GM20431 (cell line): ENCODE measurements around the gene RABIF.

ENCODE experiments used
- in situ Hi-C: fragments of 300-500 bp; cut with MseI, MboI; formaldehyde crosslinking; loops from one replicate; pipeline ENCODE4 v1.15.0; 2020; ENCODE audit warnings: low sequenced_read_pairs; ENCODE audit not compliant: unreplicated experiment

The RABIF gene

DNA sequence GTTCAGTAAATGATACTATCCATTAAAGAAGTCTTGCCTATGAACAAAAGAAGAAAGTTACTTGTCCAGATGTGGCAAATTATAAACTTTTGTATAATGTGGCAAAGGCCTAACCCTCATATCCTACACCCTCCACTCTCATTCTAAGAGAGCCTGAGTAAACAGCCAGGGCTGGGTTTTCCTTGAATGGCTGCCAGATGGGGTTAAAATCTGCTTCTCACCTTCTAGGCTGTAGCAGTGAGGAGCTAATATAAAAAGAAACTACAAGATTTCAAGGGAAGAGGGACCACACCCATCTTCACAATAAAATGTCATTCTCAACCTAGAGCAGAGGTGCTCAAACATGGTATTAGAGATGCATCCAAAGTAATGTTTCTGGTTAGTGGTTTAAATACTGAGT is 8.9 kb downstream of the RABIF start:
- in situ Hi-C loops, result no loop called here

DNA sequence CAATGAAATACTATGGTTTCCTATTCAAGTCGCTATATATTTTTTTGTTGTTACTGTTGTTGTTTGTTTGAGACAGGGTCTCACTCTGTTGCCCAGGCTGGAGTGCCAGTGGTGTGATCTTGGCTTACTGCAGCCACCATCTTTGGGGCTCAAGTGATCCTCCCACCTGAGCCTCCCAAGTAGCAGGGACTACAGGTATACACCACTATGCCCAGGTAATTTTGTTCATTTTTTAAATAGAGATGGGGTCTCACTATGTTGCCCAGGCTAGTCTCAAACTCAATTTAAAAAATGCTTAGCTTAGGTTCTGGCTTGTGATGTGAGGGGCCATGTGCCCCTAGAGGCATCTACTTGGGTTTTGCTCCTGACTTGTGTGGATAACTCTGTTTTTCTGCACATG is 9.8 kb downstream of the RABIF start:
- in situ Hi-C loops, result no loop called here

DNA sequence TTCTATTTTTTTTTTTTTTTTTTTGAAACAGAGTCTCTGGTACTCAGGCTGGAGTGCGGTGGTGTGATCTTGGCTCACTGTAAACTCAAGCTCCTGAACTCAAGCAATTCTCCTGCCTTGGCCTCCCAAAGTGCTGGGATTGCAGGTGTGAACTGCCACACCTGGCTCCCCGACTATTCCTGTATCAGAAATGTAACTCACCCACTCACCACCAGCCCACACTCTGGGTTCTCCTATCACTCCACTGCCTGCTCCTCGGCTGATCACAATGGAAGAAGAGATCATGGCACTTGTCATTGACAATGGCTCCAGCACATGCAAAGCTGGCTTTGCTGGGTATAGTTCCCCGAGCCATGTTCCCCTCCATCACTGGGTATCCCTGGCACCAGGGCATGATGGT is 15.9 kb downstream of the RABIF start:
- in situ Hi-C loops, result no loop called here

DNA sequence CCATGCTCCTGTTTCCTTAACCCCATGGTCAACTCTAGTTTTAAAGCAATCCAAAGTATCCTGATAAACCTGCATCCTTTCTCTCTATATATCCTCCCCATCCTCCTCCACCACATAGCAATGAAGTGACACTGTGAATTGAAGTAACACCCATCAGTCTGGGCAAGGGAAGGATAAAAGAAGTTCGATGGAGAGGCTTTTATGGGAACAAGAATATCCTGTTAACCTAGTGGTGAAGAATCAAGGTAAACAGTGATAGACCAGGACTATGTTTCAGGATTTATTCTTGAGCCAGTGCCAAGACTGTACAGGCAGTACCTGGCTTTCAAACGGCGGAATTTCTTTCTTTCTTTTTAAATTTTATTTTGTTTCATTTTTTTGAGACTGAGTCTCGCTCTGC is 17.6 kb downstream of the RABIF start:
- in situ Hi-C loops, result no loop called here

DNA sequence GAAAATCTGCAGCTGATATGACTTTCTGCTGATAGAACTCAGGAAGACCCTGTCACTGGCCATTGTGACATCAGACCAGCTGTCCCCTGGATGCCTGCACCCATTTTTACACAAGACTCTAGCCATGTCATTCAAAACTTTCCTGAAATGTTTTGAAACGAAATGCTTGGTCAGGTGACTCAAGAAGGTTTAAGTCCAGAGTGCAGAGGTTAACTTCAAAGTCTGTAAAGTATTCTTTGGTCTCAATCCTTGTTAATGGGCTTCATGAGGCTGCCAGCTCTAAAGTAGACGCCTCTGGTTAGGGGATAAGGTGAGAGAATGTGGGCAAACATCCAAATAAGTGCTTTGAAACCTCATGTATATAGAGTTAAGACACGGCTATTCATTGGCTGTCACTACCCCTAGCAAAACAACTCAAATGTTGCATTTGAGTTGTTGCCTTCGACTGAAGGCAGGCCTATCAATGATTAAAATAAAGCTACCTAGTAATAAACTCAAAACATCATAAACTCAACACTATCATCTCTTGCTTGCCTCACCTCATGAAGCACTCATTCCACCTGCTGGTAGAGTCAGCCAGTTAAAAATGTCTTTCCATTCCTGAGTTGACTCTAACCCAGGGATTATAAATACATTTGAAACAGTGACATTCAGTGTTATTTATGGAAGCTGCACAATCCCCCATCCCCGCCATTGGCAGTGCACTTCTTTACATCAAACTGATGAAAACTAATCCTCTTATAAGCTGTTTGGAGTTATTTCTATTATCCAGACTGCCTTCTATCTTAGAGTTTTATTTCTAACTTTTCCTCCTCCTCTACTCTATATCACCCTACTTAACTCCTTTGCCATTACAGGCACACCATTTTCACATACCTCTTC is 26.0 kb downstream of the RABIF start:
- in situ Hi-C loops, result no loop called here

DNA sequence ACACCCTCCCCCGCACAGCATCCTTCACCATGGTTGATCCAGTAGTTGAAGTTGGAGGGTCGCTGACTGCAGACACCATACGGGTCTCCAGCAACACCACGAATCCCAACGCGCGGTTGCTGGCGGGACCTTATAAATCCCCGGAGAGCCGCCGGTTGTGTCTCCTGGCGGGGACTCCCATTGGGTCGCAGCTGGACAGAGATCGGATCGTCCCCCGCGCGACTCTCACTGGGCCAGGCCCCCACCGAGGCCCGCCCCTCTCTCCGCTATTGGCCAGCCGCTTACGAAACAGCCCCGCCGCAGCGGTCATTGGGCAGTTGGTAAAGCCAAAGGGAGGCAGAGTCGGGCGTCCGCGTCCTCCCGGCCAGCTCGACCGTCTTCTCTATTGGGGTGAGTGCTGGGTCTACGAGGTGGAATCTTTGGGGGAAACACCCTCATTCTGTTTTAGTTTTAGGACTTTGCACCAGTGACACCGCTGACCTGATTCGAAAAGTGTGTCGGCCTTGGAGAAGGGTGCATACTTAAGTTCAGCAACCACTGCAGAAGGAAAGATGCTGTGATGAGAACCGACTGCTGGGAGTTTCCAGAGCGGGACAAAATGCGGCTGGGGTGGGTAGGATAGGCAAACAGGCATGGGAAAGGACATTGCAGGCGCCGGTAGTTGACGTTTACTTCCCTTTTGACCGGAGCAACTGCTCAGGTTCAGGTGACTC is 27.4 kb downstream of the RABIF start:
- in situ Hi-C loops, result no loop called here

DNA sequence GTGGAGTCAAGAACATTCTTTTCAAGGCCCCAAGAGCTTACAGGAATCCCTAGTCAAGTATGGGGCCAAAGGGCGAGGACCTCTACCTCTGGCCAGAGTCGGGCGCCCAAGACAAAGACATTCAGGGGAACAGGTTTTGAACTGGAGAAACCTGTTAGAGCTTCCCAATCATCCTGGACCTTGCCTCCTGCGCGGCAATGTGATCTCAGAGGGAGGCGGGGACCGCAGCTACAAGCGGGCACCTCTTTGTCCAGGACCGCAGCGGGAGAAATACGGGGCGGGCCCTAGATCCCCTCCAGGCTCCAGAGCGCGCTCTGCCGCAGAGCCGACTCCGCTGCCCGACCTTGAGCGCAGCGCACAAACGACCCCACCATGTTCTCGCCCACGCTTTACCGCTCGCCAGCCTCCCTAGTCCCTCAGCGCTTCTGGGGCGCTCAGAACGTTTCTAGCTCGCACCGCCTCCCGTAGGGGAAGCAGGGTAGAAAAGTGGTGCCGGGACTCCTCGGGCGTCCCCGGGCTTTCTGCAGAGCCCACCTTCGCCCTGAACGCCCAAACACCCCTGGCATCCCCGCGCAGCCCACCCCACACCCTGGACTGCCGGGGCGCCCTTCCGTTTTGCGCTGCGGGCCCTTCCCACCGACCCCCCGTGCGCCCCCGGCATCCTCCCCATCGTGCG is 28.1 kb downstream of the RABIF start:
- in situ Hi-C loops, result no loop called here

DNA sequence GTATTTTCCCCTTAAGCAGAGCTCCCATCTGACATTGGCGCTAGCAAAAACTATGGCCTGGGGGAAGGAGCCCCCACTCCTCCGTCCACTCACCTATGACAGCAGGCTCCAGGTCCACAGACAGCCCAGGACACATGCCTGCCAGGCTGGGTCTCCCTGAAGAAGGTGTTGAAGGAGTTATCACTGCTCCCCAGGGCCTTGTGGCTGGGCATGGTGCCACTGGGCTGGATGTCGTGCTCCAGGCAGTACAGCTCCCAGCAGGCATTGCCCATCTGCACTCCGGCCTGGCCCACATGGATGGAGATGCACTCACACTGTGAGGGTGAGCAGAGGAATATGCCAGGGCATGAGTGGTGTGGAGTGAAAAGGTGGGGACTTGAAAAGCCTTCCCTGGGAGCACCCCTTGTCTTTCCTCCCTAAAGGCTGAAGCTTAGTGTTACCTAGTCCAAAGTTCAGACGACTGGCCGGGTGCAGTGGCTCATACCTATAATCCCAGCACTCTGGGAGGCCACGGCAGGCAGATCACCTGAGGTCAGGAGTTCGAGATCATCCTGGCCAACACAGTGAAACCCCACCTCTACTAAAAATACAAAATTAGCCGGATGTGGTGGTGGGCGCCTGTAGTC is 30.0 kb downstream of the RABIF start:
- in situ Hi-C loops, result no loop called here

DNA sequence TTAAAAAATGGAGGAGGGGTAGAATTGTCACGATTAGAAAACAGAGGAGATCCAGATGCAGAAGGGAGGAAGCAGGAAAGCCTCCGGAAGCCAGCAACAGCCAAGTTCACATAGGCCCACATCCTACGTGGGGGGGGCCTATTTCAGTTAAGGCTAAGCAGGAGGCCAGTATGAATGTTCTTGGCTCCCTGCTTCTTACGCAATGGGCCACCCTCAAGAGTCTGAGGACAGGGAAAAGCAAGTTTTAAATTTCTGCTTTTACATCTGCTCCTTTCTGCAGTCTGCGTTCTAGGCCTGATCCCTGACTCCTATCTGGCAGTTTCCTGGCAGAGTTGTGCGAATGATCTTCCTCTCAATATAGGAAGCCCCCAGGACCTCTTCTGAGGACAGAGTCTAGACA is 30.6 kb downstream of the RABIF start:
- in situ Hi-C loops, result no loop called here

DNA sequence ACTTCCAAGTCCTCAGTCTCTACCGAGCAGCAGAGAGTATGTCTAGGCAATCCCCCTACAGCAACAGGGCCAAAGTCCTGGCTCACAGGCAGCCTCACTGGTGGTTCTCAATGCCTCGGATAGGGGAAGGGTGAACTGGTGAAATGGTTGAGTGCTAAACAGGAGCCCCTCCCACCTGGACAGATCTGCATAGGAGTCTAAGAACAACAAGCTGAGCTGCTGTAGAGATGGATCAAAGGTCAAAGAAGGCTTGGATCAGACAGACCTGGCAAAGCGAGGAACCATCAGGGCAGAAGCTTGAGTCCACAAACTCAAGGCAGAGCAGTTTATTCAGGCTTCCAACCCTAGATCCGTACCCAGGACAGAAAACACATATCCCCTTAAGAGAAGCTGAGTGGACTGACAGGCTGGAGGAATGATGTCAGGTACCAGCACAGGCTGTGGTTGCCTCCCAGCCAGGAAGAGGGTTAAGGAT is 31.8 kb downstream of the RABIF start:
- in situ Hi-C loops, result no loop called here

DNA sequence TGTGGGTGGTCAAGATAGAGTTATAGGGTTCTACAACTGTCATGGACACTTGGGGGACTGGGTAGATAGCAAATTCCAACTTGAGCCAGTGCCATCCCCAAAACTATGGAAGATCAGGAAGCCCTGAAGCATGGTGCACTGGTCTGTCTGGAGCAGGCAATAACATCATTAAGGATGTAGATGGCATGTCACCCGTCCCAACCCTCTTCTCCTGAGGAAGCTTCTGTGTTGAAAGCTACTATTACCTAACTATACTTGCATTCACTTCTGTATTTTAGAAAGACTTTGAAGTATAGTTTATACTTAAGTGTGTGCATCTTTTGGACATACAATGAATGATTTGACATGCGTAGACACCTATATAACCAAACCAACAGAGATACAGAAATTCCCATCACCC is 32.9 kb downstream of the RABIF start:
- in situ Hi-C loops, result no loop called here

DNA sequence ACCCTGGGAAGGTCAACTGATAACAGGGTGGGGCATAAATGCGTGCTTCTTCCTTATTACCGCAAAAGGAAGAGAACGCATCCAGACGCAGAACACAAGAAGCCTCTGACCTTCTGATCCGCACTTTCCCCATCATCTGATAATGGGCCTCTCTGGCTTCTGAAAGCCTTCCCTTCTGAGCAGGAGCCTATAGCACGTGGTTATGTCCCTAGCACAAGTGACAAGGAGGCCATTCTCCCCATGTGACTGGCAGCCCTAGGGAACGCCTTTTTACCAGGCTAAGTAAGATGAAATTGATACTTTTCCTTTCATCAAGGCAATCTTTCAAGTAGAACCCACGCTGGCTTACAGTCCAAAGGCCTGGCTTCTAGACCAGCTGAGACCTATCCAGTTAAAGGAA is 34.2 kb downstream of the RABIF start:
- in situ Hi-C loops, result no loop called here

DNA sequence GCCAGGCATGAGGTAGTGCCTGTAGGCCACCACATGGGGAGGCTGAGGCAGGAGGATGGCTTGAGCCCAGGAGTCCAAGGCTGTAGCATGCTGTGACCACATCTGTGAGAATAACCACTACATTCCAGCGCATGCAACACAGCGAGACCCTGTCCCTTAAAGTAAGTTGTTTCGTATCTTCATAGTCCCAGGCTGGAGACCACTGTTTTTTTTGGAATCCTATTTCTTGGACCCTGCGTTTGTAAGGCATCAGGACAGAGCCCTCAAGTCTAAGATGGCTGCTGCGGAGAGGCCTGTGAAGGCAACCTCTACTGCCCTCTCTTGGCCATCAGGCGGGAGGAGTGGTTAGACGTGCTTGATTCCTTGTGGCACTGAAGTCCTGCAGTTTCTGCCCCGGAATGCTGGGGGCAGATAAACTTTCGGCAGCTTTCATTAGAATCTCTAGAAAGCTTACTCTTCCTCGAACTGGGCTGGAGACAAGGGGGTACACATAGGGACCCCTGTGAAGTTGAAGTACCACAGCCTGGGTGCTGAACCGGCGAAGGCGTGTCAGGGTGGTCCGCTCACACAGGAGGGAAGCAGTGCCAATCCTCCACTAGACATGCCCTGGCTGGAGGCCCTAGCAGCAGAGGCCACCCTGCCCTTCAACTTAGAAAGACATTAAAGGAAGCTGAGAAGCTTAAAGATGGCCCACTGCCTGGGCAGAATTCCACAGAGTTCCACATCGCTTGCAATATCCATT is 36.6 kb downstream of the RABIF start:
- in situ Hi-C loops, result no loop called here

DNA sequence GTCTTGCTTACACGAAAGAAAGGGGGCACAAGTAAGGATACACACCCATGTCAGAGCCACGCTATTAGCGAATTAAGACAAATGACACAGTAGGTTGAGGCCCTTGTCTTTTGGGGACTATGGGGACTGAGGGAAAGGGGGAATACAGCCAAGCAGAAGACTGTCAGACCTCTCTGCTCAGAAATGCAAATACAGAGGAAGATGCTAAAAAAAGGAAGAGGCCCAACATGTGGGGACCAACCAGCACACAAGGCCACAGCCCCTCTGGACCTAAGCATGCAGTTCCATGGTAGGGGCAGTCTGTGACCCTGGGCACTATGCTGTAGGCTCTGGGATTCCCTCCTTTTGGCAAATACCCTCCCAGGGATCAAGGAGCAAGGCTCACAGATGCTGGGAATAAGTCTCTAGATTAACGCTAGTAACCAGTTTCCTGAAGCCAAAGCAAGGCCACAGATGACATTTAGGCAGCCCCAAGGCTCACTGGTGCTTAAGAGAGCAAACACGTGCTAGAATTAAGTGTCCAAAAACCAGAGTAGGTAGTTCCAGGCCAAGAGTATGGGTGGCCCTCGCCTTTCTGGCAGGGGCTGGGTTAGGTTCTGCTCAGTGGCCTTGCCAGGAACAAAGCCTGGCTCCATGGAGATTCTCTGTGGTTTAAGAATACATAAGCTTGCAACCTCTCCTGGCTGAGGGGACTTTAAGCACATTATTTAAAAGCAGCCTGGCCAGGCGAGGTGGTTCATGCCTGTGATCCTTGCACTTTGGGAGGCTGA is 38.2 kb downstream of the RABIF start:
- in situ Hi-C loops, result no loop called here

DNA sequence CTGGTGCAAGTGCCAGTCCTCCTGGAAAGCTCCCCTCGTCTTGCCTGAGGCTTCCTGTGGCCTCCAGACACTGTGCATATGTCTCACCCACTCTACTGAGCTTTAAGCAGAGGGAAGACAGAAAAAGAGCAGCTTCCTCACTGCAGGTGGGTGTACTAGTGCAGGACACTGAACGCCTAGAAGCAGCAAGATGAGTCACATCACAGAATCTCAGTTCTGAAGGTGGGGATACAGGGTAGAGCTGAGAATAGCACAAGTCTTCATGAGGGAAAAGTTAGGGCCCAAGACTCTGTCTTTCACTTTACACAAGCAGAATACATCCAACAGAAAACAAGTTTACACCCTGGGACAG is 40.8 kb downstream of the RABIF start:
- in situ Hi-C loops, result no loop called here

DNA sequence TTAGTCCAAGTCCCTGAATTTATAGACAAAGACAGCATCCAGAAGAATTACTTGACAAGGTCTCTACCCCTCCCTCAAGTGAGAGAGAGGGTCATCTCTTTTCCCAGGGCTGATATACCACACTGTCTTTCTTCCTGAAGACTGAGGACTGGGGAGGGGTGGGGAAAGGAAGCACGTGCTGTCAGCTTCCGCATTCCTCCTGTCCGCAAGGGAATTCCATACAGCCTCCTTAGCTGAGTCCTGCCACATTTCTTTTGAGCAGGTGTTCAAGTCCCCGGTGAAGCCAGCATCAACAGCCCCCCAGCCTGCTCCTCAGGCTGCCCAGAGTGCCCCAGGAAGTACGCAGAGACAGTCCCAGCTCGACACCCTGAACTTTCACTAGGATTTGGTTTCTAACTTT is 44.0 kb downstream of the RABIF start:
- in situ Hi-C loops, result no loop called here

DNA sequence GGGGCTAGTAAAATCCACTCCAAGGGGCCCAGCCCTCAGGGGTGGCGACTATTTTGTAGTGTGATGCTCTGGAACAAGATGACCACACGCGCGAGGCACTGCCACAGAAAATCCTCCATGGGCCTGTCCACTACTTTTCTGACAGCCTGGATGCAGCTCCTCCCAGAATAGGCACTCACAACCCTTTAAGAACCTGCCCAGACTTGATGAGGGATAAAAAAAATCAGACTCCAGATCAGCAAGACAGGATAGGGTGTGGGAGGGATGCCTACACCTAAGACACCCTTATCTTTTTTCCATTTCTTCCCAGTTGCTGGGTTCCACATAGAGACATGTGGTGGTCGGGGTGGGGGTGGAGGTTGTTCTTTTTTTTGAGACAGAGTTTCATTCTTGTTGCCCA is 44.7 kb downstream of the RABIF start:
- in situ Hi-C loops, result no loop called here

DNA sequence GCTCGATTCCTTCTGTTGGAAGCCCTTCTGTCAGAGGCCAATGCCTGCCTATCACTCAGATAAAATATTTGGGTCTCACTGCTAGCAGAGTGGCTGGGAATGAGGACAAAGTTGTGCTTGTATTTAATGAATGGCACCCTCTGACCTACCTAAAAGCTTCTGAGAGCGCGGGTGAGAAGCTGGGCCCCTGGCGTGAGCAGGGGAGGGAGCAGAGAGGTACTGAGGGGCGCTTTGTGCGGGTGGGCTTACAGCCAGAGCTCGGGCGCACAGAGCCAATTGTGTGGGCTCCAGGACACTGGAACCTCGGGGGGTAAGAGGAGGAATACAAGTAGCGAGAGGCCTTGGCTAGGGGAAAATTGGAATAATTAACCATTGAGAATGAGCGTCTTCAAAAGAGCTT is 45.9 kb downstream of the RABIF start:
- in situ Hi-C loops, result no loop called here

DNA sequence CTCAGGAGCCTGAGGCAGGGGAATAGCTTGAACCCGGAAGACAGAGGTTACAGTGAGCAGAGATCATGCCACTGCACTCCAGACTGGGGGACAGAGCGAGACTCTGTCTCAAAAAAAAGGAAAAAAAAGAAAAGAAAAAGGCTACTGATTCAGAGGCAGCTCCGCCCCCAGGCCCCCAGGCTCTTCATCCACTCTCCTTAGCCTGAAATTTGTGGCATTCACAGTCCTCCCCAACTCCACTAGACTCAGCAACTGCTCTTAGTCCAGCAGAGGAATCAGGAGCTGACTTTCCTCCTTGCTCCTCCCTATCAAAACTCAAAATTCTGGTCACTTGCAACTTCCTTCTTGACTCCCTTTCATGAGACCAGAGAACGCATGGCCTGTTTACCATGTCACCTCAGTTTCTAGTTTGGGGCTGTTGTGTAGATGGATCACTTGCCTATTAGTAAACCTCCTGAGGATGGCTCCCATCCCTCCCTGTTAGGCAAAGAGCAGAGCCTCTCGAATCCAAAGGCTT is 51.1 kb downstream of the RABIF start:
- in situ Hi-C loops, result no loop called here
